ENCODE data around the gene MEX3C. TPM values are rescaled to one million over a fixed set of nuclear protein-coding genes. Genes with fewer than 3 reads are reported as not detected.

The MEX3C gene
- total RNA-seq, 2 experiments from 2014 or later = 49.6 to 58.2 TPM

- ChIA-PET CTCF (interaction anchor here (0.9 to 4.9 kb wide), 3 partner anchors 9 to 20 kb away, joined by 3 to 24 read pairs (median 4); partner anchors contain the start of gene MEX3C), POLR2A (no interaction called here)
- Mint-ChIP-seq H3K4me3 (no peak overlapping the region), H3K27ac (no peak overlapping the region), H3K27me3 (no peaks in the 10 kb centered on the region), H3K9me3 (no peaks in the 10 kb centered on the region), H3K36me3 (ENCODE audit: low read depth) (peaks cover 43% of the 10 kb centered on the region), H3K4me1 (peaks cover 48% of the 10 kb centered on the region)
- DNase-seq = no peak
These were observed 12.4 kb downstream of the MEX3C start for GRCh38 chr18:51185075-51185474.

- Mint-ChIP-seq H3K27ac (no peak overlapping the region), H3K9me3 (no peaks in the 10 kb centered on the region), H3K36me3 (ENCODE audit: low read depth) (peaks cover 41% of the 10 kb centered on the region), H3K4me3 (no peak overlapping the region), H3K27me3 (no peaks in the 10 kb centered on the region), H3K4me1 (peaks cover 48% of the 10 kb centered on the region)
- DNase-seq = no peak
- POLR2A ChIA-PET = interaction anchor here (0.6 kb wide), 1 partner anchor 17 kb away, joined by 3 read pairs; no protein-coding TSS in a partner anchor
- CTCF ChIA-PET = interaction anchor here (1.2 to 4.9 kb wide), 2 partner anchors 12 to 19 kb away, joined by 4 to 24 read pairs; partner anchors contain the start of gene MEX3C
These were observed 13.4 kb downstream of the MEX3C start for GRCh38 chr18:51184091-51184457.

- peaks cover 41% of the 10 kb centered on the region for H3K36me3 Mint-ChIP-seq (ENCODE audit: low read depth)
- no peaks in the 10 kb centered on the region for H3K27me3 Mint-ChIP-seq
- H3K9me3 Mint-ChIP-seq = no peaks in the 10 kb centered on the region
- H3K4me1 Mint-ChIP-seq = peaks cover 47% of the 10 kb centered on the region
- ChIA-PET CTCF (interaction anchor here (4.9 kb wide), 1 partner anchor 13 kb away, joined by 24 read pairs; the partner anchor contains the start of gene MEX3C), POLR2A (interaction anchor here (0.6 to 0.7 kb wide), 2 partner anchors 11 to 17 kb away, joined by 3 read pairs; no protein-coding TSS in a partner anchor)
- DNase-seq = no peak
- H3K4me3 Mint-ChIP-seq = no peak overlapping the region
- H3K27ac Mint-ChIP-seq = no peak overlapping the region
These were observed 13.9 kb downstream of the MEX3C start for GRCh38 chr18:51183372-51184090.

- Mint-ChIP-seq H3K27ac (no peak overlapping the region), H3K36me3 (ENCODE audit: low read depth) (peaks cover 36% of the 10 kb centered on the region), H3K4me1 (peaks cover 41% of the 10 kb centered on the region), H3K9me3 (no peaks in the 10 kb centered on the region), H3K4me3 (no peak overlapping the region), H3K27me3 (no peaks in the 10 kb centered on the region)
- POLR2A ChIA-PET = interaction anchor here (0.7 kb wide), 1 partner anchor 12 kb away, joined by 3 read pairs; no protein-coding TSS in a partner anchor
- CTCF ChIA-PET = interaction anchor here (4.9 kb wide), 1 partner anchor 14 kb away, joined by 24 read pairs; the partner anchor contains the start of gene MEX3C
- DNase-seq = no peak
These were observed 14.7 kb downstream of the MEX3C start for GRCh38 chr18:51182824-51183223.

GRCh38 chr18:51171625-51172259, 25.7 kb downstream of the MEX3C start:
- peaks cover 54% of the 10 kb centered on the region for H3K4me1 Mint-ChIP-seq
- no peak overlapping the region for H3K4me3 Mint-ChIP-seq
- H3K27ac Mint-ChIP-seq = peak overlapping the region; percentile 73
- H3K36me3 Mint-ChIP-seq (ENCODE audit: low read depth) = peaks cover 23% of the 10 kb centered on the region
- ChIA-PET POLR2A (no interaction called here), CTCF (interaction anchor here (1.2 to 2.4 kb wide), 3 partner anchors 11 to 18 kb away, joined by 4 to 7 read pairs (median 4); no protein-coding TSS in a partner anchor)
- no peaks in the 10 kb centered on the region for H3K27me3 Mint-ChIP-seq
- H3K9me3 Mint-ChIP-seq = no peaks in the 10 kb centered on the region
- DNase-seq = no peak

- H3K36me3 Mint-ChIP-seq (ENCODE audit: low read depth) = peaks cover 18% of the 10 kb centered on the region
- ChIA-PET CTCF (interaction anchor here (1.2 to 2.4 kb wide), 2 partner anchors 11 to 16 kb away, joined by 4 to 7 read pairs; no protein-coding TSS in a partner anchor), POLR2A (no interaction called here)
- peaks cover 54% of the 10 kb centered on the region for H3K4me1 Mint-ChIP-seq
- H3K27me3 Mint-ChIP-seq = no peaks in the 10 kb centered on the region
- H3K27ac Mint-ChIP-seq = peak overlapping the region; percentile 37
- H3K4me3 Mint-ChIP-seq = no peak overlapping the region
- H3K9me3 Mint-ChIP-seq = no peaks in the 10 kb centered on the region
- DNase-seq = no peak
These were observed 26.3 kb downstream of the MEX3C start for GRCh38 chr18:51171223-51171622.

GRCh38 chr18:51170664-51171063, 26.8 kb downstream of the MEX3C start:
- Mint-ChIP-seq H3K9me3 (no peaks in the 10 kb centered on the region), H3K4me3 (no peak overlapping the region), H3K36me3 (ENCODE audit: low read depth) (peaks cover 15% of the 10 kb centered on the region), H3K27me3 (no peaks in the 10 kb centered on the region), H3K4me1 (peaks cover 54% of the 10 kb centered on the region), H3K27ac (peak overlapping the region; percentile 17)
- ChIA-PET POLR2A (no interaction called here), CTCF (interaction anchor here (1.2 kb wide), 1 partner anchor 10 kb away, joined by 4 read pairs; no protein-coding TSS in a partner anchor)
- DNase-seq = no peak

GRCh38 chr18:51169731-51170130, 27.8 kb downstream of the MEX3C start:
- H3K36me3 Mint-ChIP-seq (ENCODE audit: low read depth) = peaks cover 11% of the 10 kb centered on the region
- ChIA-PET CTCF (no interaction called here), POLR2A (no interaction called here)
- no peaks in the 10 kb centered on the region for H3K9me3 Mint-ChIP-seq
- H3K4me3 Mint-ChIP-seq = no peak overlapping the region
- DNase-seq = no peak
- H3K27ac Mint-ChIP-seq = peak overlapping the region; percentile 58
- no peaks in the 10 kb centered on the region for H3K27me3 Mint-ChIP-seq
- peaks cover 59% of the 10 kb centered on the region for H3K4me1 Mint-ChIP-seq

- ChIA-PET POLR2A (no interaction called here), CTCF (interaction anchor here (1.1 kb wide), 1 partner anchor 9 kb away, joined by 3 read pairs; no protein-coding TSS in a partner anchor)
- peak overlapping the region; percentile 84 for H3K27ac Mint-ChIP-seq
- H3K36me3 Mint-ChIP-seq (ENCODE audit: low read depth) = peaks cover 8% of the 10 kb centered on the region
- H3K9me3 Mint-ChIP-seq = no peaks in the 10 kb centered on the region
- H3K27me3 Mint-ChIP-seq = no peaks in the 10 kb centered on the region
- H3K4me3 Mint-ChIP-seq = no peak overlapping the region
- H3K4me1 Mint-ChIP-seq = peaks cover 64% of the 10 kb centered on the region
- DNase-seq = peak; percentile 13
These were observed 28.4 kb downstream of the MEX3C start for GRCh38 chr18:51168960-51169662.

GRCh38 chr18:51168026-51168742, 29.3 kb downstream of the MEX3C start:
- Mint-ChIP-seq H3K9me3 (no peaks in the 10 kb centered on the region), H3K27ac (peak overlapping the region; percentile 84), H3K4me3 (no peak overlapping the region), H3K4me1 (peaks cover 65% of the 10 kb centered on the region), H3K36me3 (ENCODE audit: low read depth) (peaks cover 6% of the 10 kb centered on the region), H3K27me3 (no peaks in the 10 kb centered on the region)
- CTCF ChIA-PET = interaction anchor here (1.1 to 1.5 kb wide), 2 partner anchors 8 to 58 kb away, joined by 3 read pairs; no protein-coding TSS in a partner anchor
- DNase-seq = no peak
- POLR2A ChIA-PET = no interaction called here

- Mint-ChIP-seq H3K27ac (peak overlapping the region; percentile 48), H3K36me3 (ENCODE audit: low read depth) (peaks cover 6% of the 10 kb centered on the region), H3K4me1 (peaks cover 47% of the 10 kb centered on the region), H3K4me3 (no peak overlapping the region), H3K27me3 (no peaks in the 10 kb centered on the region), H3K9me3 (no peaks in the 10 kb centered on the region)
- POLR2A ChIA-PET = no interaction called here
- CTCF ChIA-PET = interaction anchor here (1.1 to 1.9 kb wide), 2 partner anchors 13 to 19 kb away, joined by 4 to 6 read pairs; no protein-coding TSS in a partner anchor
- DNase-seq = no peak
These were observed 32.2 kb downstream of the MEX3C start for GRCh38 chr18:51165296-51165695.

GRCh38 chr18:51164761-51165281, 32.7 kb downstream of the MEX3C start:
- Mint-ChIP-seq H3K27ac (no peak overlapping the region), H3K9me3 (no peaks in the 10 kb centered on the region), H3K4me3 (no peak overlapping the region), H3K36me3 (ENCODE audit: low read depth) (peaks cover 6% of the 10 kb centered on the region), H3K4me1 (peaks cover 46% of the 10 kb centered on the region), H3K27me3 (no peaks in the 10 kb centered on the region)
- CTCF ChIA-PET = interaction anchor here (1.1 to 1.9 kb wide), 2 partner anchors 13 to 20 kb away, joined by 4 to 6 read pairs; no protein-coding TSS in a partner anchor
- POLR2A ChIA-PET = no interaction called here
- no peak for DNase-seq
